Fibroblast of pulmonary artery (primary cell): ENCODE data around the gene SIMC1.
"Not testable (repeated sequence)": the region's sequence is repeated elsewhere in the genome, so short reads cannot be mapped to it uniquely, and the experiment has no call there.

Source experiments
- DNase-seq: peaks from one replicate; pipeline ENCODE4 v3.0.0-alpha.2; 2010; ENCODE audit warnings: low read depth
- H3K4me3 ChIP-seq: replicated peaks from 2 replicates; pipeline ENCODE4 v1.5.1; 2011; ENCODE audit warnings: low read depth, mild to moderate bottlenecking, control low read depth, low read length, moderate library complexity
- TF ChIP-seq, protein P1 (sequence below): IDR thresholded peaks from 2 replicates; pipeline ENCODE4 v1.5.1; 2011; ENCODE audit warnings: mild to moderate bottlenecking, control low read depth, low read length, inconsistent platforms; ENCODE audit errors: missing control alignments

Gene SIMC1

GRCh38 chr5:176235155-176235554 lies 3.1 kb upstream of the SIMC1 start:
- TF ChIP-seq, protein P1, sequence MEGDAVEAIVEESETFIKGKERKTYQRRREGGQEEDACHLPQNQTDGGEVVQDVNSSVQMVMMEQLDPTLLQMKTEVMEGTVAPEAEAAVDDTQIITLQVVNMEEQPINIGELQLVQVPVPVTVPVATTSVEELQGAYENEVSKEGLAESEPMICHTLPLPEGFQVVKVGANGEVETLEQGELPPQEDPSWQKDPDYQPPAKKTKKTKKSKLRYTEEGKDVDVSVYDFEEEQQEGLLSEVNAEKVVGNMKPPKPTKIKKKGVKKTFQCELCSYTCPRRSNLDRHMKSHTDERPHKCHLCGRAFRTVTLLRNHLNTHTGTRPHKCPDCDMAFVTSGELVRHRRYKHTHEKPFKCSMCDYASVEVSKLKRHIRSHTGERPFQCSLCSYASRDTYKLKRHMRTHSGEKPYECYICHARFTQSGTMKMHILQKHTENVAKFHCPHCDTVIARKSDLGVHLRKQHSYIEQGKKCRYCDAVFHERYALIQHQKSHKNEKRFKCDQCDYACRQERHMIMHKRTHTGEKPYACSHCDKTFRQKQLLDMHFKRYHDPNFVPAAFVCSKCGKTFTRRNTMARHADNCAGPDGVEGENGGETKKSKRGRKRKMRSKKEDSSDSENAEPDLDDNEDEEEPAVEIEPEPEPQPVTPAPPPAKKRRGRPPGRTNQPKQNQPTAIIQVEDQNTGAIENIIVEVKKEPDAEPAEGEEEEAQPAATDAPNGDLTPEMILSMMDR, result peak; percentile 37
- H3K4me3 ChIP-seq, result not testable (repeated sequence)
- peak; percentile 58 for DNase-seq

DNA sequence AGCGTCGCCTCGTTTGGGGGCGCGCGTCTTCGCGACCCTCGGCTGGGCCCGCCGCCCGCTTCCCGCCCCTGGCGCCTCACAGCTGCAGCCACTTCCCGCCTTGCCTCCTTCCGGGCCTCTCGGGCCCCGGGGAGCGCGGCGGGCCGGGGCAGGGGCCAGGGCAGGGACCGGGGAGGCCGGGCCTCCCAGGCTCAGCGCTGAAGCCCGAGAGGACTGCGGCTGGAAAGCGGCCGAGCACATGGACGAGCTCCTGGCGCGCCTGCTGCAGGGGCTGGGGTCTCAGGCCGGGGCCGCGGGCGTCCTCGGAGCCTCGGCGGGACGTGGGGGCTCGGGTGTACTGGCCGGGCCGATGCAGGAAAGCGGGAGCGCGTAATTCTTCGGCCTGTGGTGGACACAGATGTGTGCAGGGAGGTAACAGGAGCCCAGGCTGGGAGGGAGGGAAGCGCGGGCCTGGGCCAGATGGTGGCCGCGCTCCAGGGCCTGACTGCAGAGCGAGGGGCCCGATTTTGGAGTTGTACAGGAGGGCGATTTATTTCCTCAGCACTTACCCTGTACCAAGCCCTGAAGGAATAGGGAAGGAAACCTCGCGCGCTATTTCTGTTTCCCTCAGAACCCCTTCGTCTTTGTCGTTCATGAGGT lies 540 bp downstream of the SIMC1 start:
- peak overlapping the region; percentile 38 for H3K4me3 ChIP-seq
- DNase-seq, result not testable (repeated sequence)

- not testable (repeated sequence) for H3K4me3 ChIP-seq, DNase-seq
Observed at GRCh38 chr5:176239304-176239703, 1.1 kb downstream of the SIMC1 start.

GRCh38 chr5:176244318-176244717 lies 6.1 kb downstream of the SIMC1 start:
- not testable (repeated sequence) for DNase-seq, H3K4me3 ChIP-seq

DNA sequence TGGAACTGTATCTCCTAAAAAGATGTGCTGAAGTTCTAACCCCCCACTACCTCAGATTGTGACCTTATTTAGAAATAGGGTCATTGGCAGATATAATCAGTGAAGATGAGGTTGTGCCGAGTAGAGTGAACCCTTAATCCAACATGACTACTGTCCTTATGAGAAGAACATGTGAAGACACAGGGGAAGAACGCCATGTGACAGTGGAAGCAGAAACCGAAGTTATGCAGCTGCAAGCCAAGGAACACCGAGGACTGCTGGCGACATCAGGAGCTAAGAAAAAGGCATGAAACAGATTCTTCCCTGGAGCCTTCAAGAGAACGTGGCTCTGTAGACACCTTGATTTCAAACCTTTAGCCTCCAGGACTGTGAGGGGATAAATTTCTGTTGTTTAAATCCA lies 6.8 kb downstream of the SIMC1 start:
- not testable (repeated sequence) for H3K4me3 ChIP-seq, DNase-seq

DNA sequence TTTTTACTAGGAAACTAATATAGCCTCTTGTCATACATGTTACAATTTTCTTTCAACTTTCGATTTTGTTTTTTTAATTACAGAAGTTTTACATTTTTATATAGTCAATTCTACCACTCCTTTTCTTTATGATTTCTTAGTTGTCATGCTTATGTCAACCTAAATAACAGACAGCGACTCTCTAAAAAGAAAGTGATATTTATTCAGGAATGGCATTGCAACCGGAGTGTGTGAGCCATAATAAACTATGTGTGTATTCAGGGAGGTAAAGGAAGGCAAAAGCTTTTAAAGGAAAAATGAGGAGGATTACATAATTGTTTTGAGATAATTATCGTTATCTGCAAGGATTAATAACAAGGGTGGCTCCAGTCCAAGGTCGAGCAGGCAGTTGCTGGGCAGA lies 7.3 kb downstream of the SIMC1 start:
- not testable (repeated sequence) for H3K4me3 ChIP-seq, DNase-seq

DNA sequence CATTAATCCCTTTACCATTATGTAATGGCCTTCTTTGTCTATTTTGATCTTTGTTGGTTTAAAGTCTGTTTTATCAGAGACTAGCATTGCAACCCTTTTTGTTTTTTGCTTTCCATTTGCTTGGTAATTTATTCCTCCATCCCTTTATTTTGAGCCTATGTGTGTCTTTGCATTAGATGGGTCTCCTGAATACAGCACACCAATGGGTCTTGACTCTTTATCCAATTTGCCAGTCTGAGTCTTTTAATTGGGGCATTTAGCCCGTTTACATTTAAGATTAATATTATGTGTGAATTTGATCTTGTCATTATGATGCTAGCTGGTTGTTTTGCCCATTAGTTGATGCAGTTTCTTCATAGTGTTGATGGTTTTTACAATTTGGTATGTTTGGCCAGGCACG lies 12.5 kb downstream of the SIMC1 start:
- not testable (repeated sequence) for DNase-seq, H3K4me3 ChIP-seq

DNA sequence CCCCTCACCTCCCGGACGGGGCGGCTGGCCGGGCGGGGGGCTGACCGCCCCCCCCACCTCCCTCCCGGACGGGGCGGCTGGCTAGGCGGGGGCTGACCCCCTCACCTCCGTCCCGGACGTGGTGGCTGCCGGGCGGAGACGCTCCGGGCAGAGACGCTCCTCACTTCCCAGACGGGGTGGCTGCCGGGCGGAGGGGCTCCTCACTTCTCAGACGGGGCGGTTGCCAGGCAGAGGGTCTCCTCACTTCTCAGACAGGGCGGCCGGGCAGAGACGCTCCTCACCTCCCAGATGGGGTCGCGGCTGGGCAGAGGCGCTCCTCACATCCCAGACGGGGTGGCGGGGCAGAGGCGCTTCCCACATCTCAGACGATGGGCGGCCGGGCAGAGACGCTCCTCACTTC lies 13.9 kb downstream of the SIMC1 start:
- not testable (repeated sequence) for H3K4me3 ChIP-seq, DNase-seq

- not testable (repeated sequence) for H3K4me3 ChIP-seq, DNase-seq
Observed at GRCh38 chr5:176253370-176254065, 15.3 kb downstream of the SIMC1 start.

- peak; percentile 21 for DNase-seq
- not testable (repeated sequence) for H3K4me3 ChIP-seq
Observed at GRCh38 chr5:176254066-176254393, 15.8 kb downstream of the SIMC1 start.

GRCh38 chr5:176257871-176258505 lies 19.8 kb downstream of the SIMC1 start:
- not testable (repeated sequence) for DNase-seq, H3K4me3 ChIP-seq

- not testable (repeated sequence) for DNase-seq, H3K4me3 ChIP-seq
Observed at GRCh38 chr5:176260682-176261081, 22.5 kb downstream of the SIMC1 start.

- not testable (repeated sequence) for DNase-seq
Observed at GRCh38 chr5:176266448-176266847, 28.2 kb downstream of the SIMC1 start.

GRCh38 chr5:176289018-176289417 lies 50.8 kb downstream of the SIMC1 start:
- DNase-seq, H3K4me3 ChIP-seq: not testable (repeated sequence)

More at GRCh38 chr5:176266448-176266847, 28.2 kb downstream of the SIMC1 start:
- not testable (repeated sequence) for H3K4me3 ChIP-seq

GRCh38 chr5:176290057-176290840 lies 52.0 kb downstream of the SIMC1 start:
- DNase-seq, H3K4me3 ChIP-seq: not testable (repeated sequence)

GRCh38 chr5:176305356-176305755 lies 67.1 kb downstream of the SIMC1 start:
- not testable (repeated sequence) for DNase-seq, H3K4me3 ChIP-seq
